GM19372 (cell line): ENCODE results near the gene ODAD2.
"Not testable (repeated sequence)": the region's sequence is repeated elsewhere in the genome, so short reads cannot be mapped to it uniquely, and the experiment has no call there.

Source experiments
- ATAC-seq: cut with Tn5 transposase; IDR thresholded peaks from one replicate; pipeline ENCODE4 v1.9.1; 2021; ENCODE audit warnings: mild to moderate bottlenecking, low read depth, moderate library complexity; ENCODE audit not compliant: unreplicated experiment

Gene ODAD2

DNA sequence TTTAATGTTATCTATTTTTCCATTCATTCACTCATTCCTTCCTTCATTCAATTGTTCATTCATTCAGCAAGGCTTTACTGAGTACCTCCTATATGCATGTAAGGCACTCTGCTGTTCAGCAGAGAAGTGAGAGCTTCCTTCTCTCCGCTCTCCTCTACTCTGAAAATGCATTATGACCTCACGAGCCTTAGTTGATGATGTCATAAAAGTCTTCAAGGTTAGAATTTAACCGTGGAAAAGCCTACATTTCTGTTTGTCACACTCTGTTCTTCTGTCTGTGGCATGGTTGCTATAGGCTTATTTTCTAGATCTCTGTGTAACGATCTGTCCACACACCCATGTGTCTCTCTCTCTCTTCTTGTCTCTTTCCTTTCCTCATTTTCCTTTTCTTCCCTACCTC lies 17.1 kb downstream of the ODAD2 start:
- ATAC-seq = no peak

GRCh38 chr10:27970795-27971194 lies 28.1 kb downstream of the ODAD2 start:
- not testable (repeated sequence) for ATAC-seq

GRCh38 chr10:27969931-27970330 lies 28.9 kb downstream of the ODAD2 start:
- not testable (repeated sequence) for ATAC-seq

DNA sequence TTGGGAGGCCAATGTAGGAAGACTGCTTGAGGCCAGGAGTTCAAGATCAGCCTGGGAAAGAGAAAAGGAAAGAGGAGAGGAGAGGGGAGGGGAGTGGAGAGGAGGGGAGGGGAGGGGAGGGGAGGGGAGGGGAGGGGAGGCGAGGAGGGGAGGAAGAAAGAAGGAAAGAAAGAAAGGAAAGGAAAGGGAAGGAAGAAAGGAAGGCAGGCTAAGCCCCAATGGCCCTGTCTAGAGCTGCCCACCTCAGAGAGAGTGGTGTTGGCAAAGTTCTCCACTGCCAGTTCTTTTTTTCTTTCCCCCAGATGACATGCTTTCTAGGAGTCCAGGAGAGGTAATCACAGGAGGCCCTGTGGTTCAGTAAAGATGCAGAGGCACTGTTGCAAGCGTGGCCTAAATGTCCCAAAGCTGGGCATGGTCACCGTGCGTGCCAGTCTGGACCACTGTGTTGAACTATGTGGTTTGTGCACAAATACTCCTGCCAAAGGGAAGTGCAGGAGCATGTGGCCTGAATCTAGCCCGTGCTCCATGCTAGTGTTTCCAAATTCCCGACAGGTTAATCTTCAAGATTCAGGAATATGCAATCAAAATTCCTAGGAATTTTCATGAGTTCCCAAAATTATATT lies 39.7 kb downstream of the ODAD2 start:
- ATAC-seq = no peak

- ATAC-seq = peak; percentile 93
Measured at GRCh38 chr10:27958383-27958782, 40.5 kb downstream of the ODAD2 start.

DNA sequence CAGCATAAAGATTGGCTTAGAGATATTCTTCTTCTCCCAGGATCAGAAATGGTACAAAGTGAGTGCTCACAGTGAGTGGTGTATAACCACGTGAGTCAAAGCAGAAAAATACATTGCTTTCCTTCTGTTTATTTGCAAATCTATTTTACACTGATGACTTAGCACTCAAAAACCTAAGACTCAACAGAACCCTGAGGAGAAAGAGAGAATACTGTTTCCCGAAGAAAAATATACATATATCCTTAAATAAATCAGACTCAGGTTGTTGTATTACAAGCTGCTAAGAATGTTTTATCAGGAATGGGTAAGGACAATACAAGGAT lies 48.7 kb downstream of the ODAD2 start:
- no peak for ATAC-seq

DNA sequence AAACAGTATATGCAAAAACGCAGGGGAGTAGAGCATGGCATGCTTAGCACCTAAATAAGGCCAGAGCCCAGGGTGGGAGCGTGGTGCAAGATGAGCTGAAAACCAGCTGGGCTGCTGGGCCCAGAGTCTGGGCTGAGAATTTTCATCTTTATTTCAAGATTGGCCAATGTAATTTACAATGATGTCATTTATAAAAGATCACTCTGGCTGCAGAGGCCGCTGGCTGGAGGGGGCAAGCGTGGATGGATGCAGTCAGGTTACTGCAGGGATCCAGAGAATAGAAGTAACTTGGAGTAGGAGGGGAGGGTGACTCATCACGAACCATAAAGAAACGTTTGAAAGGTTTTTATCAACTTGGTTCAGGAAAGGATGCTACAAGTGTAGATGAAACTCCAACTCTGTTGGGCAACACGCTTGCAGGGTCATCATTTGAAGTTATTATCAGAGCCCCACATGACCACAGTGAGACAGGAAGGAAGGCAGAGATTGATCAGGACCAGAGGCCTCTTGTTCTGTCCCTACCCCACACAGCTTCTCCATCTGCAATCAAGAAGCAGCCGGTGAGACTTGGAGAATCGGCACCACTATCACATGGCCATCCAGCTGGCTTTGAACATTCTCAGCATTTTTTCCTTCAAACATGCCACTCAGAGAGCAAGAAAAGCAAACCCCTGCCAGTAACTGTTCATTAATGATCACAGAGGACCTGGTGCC lies 49.2 kb downstream of the ODAD2 start:
- ATAC-seq = no peak

DNA sequence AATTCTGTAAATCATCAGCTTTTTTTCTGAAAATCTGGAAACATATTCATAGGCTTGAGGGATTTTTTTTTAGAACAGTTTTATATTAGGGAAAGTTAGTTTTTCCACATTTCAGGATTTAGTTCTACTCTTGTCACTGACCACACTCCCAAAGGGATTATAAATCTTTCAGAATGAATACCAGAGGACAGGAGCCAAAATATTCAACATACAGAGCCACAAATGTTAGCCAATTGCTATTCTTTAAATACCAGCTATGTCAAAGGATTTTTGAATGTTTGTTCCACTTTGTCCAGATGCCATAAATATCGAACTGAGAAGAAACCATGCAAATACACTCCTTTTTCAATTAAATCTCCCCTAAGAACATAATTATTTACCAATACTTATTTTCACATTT lies 50.7 kb downstream of the ODAD2 start:
- ATAC-seq = no peak

DNA sequence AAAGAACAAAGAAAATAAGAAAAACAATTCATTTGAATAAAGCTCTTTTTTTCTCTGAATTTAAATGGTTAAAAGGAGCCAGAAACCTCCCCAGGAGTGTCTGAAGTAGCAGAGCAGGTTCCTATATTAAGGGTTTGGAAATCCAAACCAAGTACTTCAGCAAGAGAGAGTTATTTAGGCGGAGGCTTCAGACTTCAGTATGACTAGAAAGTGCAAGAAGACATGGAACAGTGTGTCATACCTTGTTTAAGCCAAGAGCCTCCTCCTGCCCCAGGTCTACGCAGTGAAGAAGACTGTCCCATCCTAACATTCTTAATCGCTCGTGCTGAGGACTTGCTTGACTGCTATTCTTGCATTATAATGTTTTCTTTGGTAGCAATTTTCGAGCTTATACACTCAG lies 51.3 kb downstream of the ODAD2 start:
- ATAC-seq = no peak

GRCh38 chr10:27944005-27944404 lies 54.9 kb downstream of the ODAD2 start:
- ATAC-seq = no peak

GRCh38 chr10:27914888-27915287 lies 84.0 kb downstream of the ODAD2 start:
- no peak for ATAC-seq

DNA sequence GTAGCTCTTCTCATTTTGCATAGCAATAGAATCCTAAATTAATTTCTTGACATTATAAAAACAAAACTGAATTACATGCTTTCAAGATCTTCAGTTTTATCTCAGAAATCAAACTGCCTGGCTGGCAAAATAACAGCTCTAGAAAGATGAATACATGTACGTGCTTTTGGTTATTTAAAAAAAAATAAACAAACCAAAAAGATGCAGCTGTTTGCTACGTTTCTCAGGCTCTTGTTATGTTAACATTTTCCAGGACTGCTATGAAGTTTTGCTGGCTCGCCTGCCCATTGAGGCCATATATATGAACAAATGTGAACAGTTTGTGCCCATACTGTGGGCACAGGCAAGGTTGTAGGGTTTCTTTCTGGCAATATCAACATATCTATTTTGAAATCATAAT lies 86.6 kb downstream of the ODAD2 start:
- no peak for ATAC-seq

DNA sequence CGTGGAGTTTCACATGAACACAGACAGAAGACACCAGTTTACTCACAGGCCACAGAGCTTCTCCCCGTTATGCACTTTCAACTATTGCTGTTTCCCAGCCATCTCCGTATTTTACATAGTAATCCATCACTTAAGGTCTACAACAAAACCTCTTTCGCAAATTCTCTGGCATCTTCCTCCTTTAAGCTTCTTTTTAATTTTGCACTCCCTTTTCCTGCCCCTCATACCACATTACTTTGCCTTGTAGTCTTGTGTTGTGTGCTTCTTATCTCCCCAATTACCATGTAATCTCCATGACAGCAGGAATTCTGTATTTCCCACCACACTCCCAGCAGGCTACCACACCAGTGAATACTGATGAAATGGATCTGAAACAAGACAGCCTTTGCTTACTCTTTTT lies 87.3 kb downstream of the ODAD2 start:
- ATAC-seq = no peak

GRCh38 chr10:27911011-27911410 lies 87.9 kb downstream of the ODAD2 start:
- no peak for ATAC-seq

DNA sequence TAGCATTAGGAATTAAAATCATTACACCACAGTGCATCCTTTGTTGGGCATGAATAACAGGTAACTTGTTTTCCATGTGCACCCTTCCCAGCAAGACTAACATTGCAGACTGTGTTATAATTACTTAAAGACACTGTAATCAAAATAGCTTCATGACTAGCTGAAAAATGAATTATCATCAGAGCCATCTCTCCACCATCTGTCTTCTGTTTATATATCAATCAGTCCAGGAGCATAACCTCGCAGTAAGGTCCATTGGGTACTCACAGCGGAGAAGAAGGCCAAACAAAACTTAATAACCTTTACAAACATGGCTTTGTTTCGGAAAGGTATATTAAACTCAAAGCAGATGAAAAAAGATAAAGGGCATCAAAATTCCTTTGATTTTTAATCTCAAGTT lies 90.6 kb downstream of the ODAD2 start:
- ATAC-seq = no peak

- ATAC-seq = not testable (repeated sequence)
Measured at GRCh38 chr10:27899485-27899884, 99.4 kb downstream of the ODAD2 start.

- ATAC-seq = no peak
Measured at GRCh38 chr10:27899058-27899457, 99.8 kb downstream of the ODAD2 start.

GRCh38 chr10:27893358-27893954 lies 105.4 kb downstream of the ODAD2 start:
- ATAC-seq = no peak

GRCh38 chr10:27890971-27891370 lies 107.9 kb downstream of the ODAD2 start:
- ATAC-seq = no peak

DNA sequence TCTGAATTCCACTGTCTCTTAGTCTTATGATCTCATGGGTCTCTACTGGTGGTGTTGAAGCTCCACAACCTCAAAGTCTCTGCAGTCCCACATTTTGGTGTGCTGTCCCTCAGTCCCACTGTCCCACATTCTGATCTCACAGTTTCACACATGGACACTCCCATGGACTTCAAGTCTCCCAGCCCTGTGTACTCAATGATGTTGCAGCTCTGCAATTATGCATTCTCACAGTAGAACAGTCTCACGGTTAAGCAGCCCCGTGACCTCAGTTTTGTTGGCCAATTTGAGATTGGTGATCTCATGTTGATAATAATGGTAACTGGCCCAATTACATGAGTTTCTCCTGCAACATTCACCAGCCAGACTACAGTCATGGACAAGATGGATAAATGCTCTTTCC lies 109.4 kb downstream of the ODAD2 start:
- no peak for ATAC-seq

DNA sequence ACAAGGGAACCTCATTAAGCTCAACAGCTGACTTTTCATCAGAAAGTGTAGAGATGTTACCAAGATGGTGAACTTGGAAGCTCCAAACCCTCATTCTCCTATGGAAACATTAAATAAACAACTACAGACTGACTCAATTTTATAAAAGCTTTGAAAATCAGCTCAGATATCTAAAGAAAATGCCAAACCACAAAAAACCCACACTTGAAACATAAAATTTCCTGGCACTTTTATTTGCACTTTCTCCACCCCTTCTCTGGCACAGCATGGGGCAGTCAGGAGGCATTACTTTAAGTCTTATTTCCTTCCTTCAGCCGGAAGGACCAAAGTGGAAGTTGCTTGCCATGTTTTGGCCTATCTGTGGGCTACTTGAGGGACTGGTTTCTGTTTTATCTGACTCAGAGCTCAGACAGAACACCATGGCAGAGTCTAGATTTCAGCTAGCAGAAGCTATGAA lies 114.7 kb downstream of the ODAD2 start:
- no peak for ATAC-seq

DNA sequence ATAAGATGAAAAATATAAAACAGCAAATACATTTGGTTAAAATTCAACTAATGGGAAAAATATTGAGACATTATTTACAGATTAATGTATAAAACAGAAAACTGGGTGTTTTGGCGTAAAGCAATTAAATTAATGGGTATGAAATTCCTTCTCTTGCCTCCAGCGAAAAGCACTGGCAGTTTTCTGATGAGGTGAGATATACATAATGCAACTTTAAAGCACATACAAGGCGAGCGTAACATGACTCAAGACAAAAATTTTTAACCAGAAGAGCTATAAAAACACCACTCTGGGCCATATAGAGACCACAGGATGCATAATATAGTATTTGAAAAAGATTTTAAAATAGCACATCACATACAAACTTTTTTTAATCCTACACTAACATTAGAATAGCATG lies 120.6 kb downstream of the ODAD2 start:
- ATAC-seq = no peak
